Stimulated activated naive CD8-positive, alpha-beta T cell treated with anti-CD3 and anti-CD28 coated beads, Interleukin-15, amount 100 ng/mL, for 72 hours (primary cell): ENCODE data around the gene PDPR.
"Not testable (repeated sequence)": the region's sequence is repeated elsewhere in the genome, so short reads cannot be mapped to it uniquely, and the experiment has no call there.

Experiments used
- ATAC-seq: fragments of 150-1000 bp; cut with Tn5 transposase; 2 replicates; pipeline ENCODE4 v1.10.0; 2021; ENCODE audit warnings: mild to moderate bottlenecking, moderate library complexity
- DNase-seq, 2 donors: peaks; one replicate each; pipeline ENCODE4 v3.0.0; 2021 to 2022
- H3K27ac Mint-ChIP-seq, 2 donors: one replicate each; pipeline ENCODE4 v1.8.0; 2022; ENCODE audit warnings: mild to moderate bottlenecking in 2 of 2, mixed read lengths in 2 of 2, moderate library complexity in 2 of 2
- H3K27me3 Mint-ChIP-seq: one replicate; pipeline ENCODE4 v1.8.0; 2022; ENCODE audit warnings: mixed read lengths
- H3K4me1 Mint-ChIP-seq: one replicate; pipeline ENCODE4 v1.8.0; 2022; ENCODE audit warnings: mild to moderate bottlenecking, mixed read lengths
- H3K4me3 Mint-ChIP-seq, 2 donors: one replicate each; pipeline ENCODE4 v1.8.0; 2022; ENCODE audit warnings: mild to moderate bottlenecking in 2 of 2, mixed read lengths in 2 of 2, moderate library complexity in 1 of 2
- H3K9me3 Mint-ChIP-seq, 2 donors: one replicate each; pipeline ENCODE4 v1.8.0; 2022; ENCODE audit warnings: mixed read lengths in 2 of 2

The PDPR gene

DNA sequence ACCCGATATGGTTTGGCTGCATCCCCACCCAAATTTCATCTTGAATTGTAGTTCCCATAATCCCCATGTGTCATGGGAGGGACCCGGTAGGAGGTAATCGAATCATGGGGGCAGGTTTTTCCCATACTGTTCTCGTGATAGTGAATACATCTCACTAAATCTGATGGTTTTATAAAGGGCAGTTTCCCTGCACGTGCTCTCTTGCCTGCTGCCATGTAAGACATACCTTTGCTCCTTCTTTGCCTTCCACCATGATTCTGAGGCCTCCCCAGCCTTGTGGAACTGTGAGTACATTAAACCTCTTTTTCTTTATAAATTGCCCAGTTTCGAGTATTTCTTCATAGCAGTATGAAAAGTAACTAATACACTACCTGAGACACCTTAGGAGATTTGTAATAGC is 92.2 kb downstream of the PDPR start:
- H3K4me1 Mint-ChIP-seq, DNase-seq, H3K4me3 Mint-ChIP-seq, H3K9me3 Mint-ChIP-seq, ATAC-seq, H3K27me3 Mint-ChIP-seq, H3K27ac Mint-ChIP-seq: not testable (repeated sequence)
